ENCODE results near the gene YAP1. TPM values are rescaled to one million over a fixed set of nuclear protein-coding genes. Genes with fewer than 3 reads are reported as not detected.

The YAP1 gene
- total RNA-seq, 1 experiment from 2014 or later = 134 TPM

- Histone ChIP-seq H3K36me3 (ENCODE audit: insufficient read depth, low read length, poor library complexity, severe bottlenecking) (no peaks in the 10 kb centered on the region), H3K4me3 (ENCODE audit: low read depth, low read length, poor library complexity, severe bottlenecking) (no peak overlapping the region), H3K27ac (ENCODE audit: low read depth, low read length, poor library complexity, severe bottlenecking) (peak overlapping the region; percentile 12), H3K27me3 (replicated peaks; ENCODE audit: insufficient read depth, low read depth, low read length, poor library complexity) (no peaks in the 10 kb centered on the region), H3K9me3 (ENCODE audit: low read depth, low read length, poor library complexity, severe bottlenecking) (no peaks in the 10 kb centered on the region), H3K4me1 (ENCODE audit: insufficient read depth, low read length, poor library complexity, severe bottlenecking) (peaks cover 60% of the 10 kb centered on the region)
- TF ChIP-seq EZH2 (IDR thresholded peaks at IDR 0.05; ENCODE audit: borderline replicate concordance, low read depth, low read length, poor library complexity, severe bottlenecking) (no peak), CTCF (conservative IDR thresholded peaks at IDR 0.05; ENCODE audit: low read depth, low read length) (no peak)
- CTCF ChIA-PET = no interaction called here
- DNase-seq (ENCODE audit: low spot score) = no peak
- intact Hi-C loops (cut with micrococcal nuclease; ENCODE audit: unreplicated experiment) = no loop called here
- no TSS peak for BruUV-seq (replicated peaks)
- POLR2A ChIA-PET (ENCODE audit: low non-redundant PET) = interaction anchor here (0.7 kb wide), 1 partner anchor 18 kb away, joined by 3 read pairs; no protein-coding TSS in a partner anchor
Measured at GRCh38 chr11:102143867-102144266, 33.6 kb downstream of the YAP1 start.

- Histone ChIP-seq H3K4me3 (ENCODE audit: low read depth, low read length, poor library complexity, severe bottlenecking) (no peak overlapping the region), H3K27me3 (replicated peaks; ENCODE audit: insufficient read depth, low read depth, low read length, poor library complexity) (no peaks in the 10 kb centered on the region), H3K36me3 (ENCODE audit: insufficient read depth, low read length, poor library complexity, severe bottlenecking) (no peaks in the 10 kb centered on the region), H3K4me1 (ENCODE audit: insufficient read depth, low read length, poor library complexity, severe bottlenecking) (peaks cover 57% of the 10 kb centered on the region), H3K9me3 (ENCODE audit: low read depth, low read length, poor library complexity, severe bottlenecking) (no peaks in the 10 kb centered on the region), H3K27ac (ENCODE audit: low read depth, low read length, poor library complexity, severe bottlenecking) (peak overlapping the region; percentile 40)
- no peak for TF ChIP-seq CTCF (conservative IDR thresholded peaks at IDR 0.05; ENCODE audit: low read depth, low read length)
- ChIA-PET POLR2A (ENCODE audit: low non-redundant PET) (interaction anchor here (0.6 to 0.7 kb wide), 2 partner anchors 9 to 19 kb away, joined by 3 read pairs; no protein-coding TSS in a partner anchor), CTCF (no interaction called here)
- intact Hi-C loops (cut with micrococcal nuclease; ENCODE audit: unreplicated experiment) = no loop called here
- peak; percentile 53 for DNase-seq (ENCODE audit: low spot score)
- no TSS peak for BruUV-seq (replicated peaks)
Measured at GRCh38 chr11:102144357-102145355, 34.4 kb downstream of the YAP1 start.

DNA sequence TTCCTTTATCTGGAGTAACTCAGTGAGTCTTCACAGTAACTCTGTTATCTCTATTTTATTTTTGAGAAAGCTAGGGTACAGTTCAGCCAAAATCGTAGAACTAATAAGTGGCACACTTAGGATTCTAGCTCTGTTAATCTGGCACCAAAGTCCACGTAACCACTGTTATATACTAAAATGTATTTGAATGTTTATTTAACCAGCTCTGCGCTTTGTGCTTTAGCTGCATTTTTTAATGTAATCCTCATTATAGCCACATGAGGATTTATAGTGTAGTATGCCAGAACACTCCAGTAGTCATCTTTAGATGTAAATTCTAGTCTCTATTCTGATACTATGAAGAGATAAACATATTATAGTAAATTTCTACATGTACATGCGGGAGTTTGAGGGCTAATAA is 36.8 kb downstream of the YAP1 start:
- Histone ChIP-seq H3K4me1 (ENCODE audit: insufficient read depth, low read length, poor library complexity, severe bottlenecking) (peaks cover 45% of the 10 kb centered on the region), H3K27me3 (replicated peaks; ENCODE audit: insufficient read depth, low read depth, low read length, poor library complexity) (no peaks in the 10 kb centered on the region), H3K4me3 (ENCODE audit: low read depth, low read length, poor library complexity, severe bottlenecking) (no peak overlapping the region), H3K36me3 (ENCODE audit: insufficient read depth, low read length, poor library complexity, severe bottlenecking) (no peaks in the 10 kb centered on the region), H3K9me3 (ENCODE audit: low read depth, low read length, poor library complexity, severe bottlenecking) (no peaks in the 10 kb centered on the region), H3K27ac (ENCODE audit: low read depth, low read length, poor library complexity, severe bottlenecking) (no peak overlapping the region)
- ChIA-PET CTCF (no interaction called here), POLR2A (ENCODE audit: low non-redundant PET) (interaction anchor here (0.6 to 0.7 kb wide), 2 partner anchors 59 to 61 kb away, joined by 3 to 5 read pairs; no protein-coding TSS in a partner anchor)
- intact Hi-C loops (cut with micrococcal nuclease; ENCODE audit: unreplicated experiment) = no loop called here
- no TSS peak for BruUV-seq (replicated peaks)
- no peak for TF ChIP-seq EZH2 (IDR thresholded peaks at IDR 0.05; ENCODE audit: borderline replicate concordance, low read depth, low read length, poor library complexity, severe bottlenecking)
- no peak for TF ChIP-seq CTCF (conservative IDR thresholded peaks at IDR 0.05; ENCODE audit: low read depth, low read length)
- no peak for DNase-seq (ENCODE audit: low spot score)
